Measurements from ENCODE around the gene SLC9B1. TPM values are rescaled to one million over a fixed set of nuclear protein-coding genes. Genes with fewer than 3 reads are reported as not detected.
"Not testable (repeated sequence)": the region's sequence is repeated elsewhere in the genome, so short reads cannot be mapped to it uniquely, and the experiment has no call there.

SLC9B1 gene
- total RNA-seq, 1 experiment from 2014 or later: 0.22 TPM

GRCh38 chr4:102877477-102878106 lies 141.9 kb downstream of the SLC9B1 start:
- DNase-seq: peak in 1 of 2 experiments; percentile 4
- not testable (repeated sequence) for H3K27ac ChIP-seq; H3K9me3 ChIP-seq (replicated peaks); H3K27me3 ChIP-seq; H3K4me3 ChIP-seq; H3K4me1 ChIP-seq
- peaks cover 33% of the 10 kb centered on the region for H3K36me3 ChIP-seq

- H3K4me1 ChIP-seq: 0 out of 2 replicates have a peak, but pooled peaks cover 5% of the 10 kb centered on the region
- no peak overlapping the region for H3K4me3 ChIP-seq
- no peak for DNase-seq
- 0 out of 2 replicates have a peak, but pooled peaks cover under 1% of the 10 kb centered on the region for H3K9me3 ChIP-seq (replicated peaks)
- no peak overlapping the region for H3K27ac ChIP-seq
- peaks cover 18% of the 10 kb centered on the region for H3K36me3 ChIP-seq
- H3K27me3 ChIP-seq: no peaks in the 10 kb centered on the region
Measured at GRCh38 chr4:102871772-102872171, 147.7 kb downstream of the SLC9B1 start.

DNA sequence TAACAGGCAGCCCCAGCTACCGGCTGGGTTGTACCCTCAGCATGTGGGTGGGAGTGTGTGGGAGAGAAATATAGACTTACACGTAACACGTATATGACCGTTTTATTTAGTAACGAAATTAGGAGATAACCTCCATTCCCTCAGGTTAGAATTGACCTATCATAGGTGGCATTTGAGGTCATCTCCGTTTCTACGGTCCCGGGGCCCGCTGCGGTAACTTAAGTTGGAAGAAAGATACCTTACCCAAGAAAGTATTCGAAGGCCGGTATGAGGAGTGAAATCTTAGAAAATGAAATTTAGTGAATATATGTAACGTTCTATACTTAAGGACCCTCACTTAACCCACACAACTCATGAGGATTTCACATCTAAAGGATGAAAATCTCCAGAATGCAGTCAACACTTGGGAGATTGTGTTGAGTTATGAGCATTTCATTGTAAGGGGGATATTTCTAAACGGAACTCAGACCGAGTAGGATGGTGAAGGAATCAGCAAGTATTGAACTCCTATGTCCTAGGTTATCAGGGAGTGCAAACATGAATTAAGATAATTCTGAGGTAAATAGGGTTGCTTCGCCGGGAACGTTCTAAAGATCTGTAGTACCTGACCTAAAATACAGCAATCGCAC lies 149.8 kb downstream of the SLC9B1 start:
- peaks cover 6% of the 10 kb centered on the region for H3K36me3 ChIP-seq
- peak in 1 of 2 experiments; percentile 34 for DNase-seq
- H3K9me3 ChIP-seq (replicated peaks): no peaks in the 10 kb centered on the region
- H3K4me3 ChIP-seq: peak overlapping the region; percentile 69
- H3K4me1 ChIP-seq: 0 out of 2 replicates have a peak, but pooled peaks cover 5% of the 10 kb centered on the region
- H3K27me3 ChIP-seq: no peaks in the 10 kb centered on the region
- H3K27ac ChIP-seq: peak overlapping the region; percentile 70

GRCh38 chr4:102868781-102869568 lies 150.5 kb downstream of the SLC9B1 start, which contains the start of gene CISD2:
Gene CISD2 (plus strand): TSS chr4:102868992. CDS start chr4:102869085, 93 bp downstream.
- Histone ChIP-seq H3K27ac (peak within 1 kb of the TSS; percentile 70), H3K9me3 (replicated peaks) (no peaks in the 10 kb centered on the region), H3K4me1 (0 out of 2 replicates have a peak, but pooled peaks cover 5% of the 10 kb centered on the region), H3K27me3 (no peaks in the 10 kb centered on the region), H3K36me3 (no peaks in the 10 kb centered on the region), H3K4me3 (peak within 1 kb of the TSS; percentile 69)
- peak; percentile 92 to 93 for DNase-seq

DNA sequence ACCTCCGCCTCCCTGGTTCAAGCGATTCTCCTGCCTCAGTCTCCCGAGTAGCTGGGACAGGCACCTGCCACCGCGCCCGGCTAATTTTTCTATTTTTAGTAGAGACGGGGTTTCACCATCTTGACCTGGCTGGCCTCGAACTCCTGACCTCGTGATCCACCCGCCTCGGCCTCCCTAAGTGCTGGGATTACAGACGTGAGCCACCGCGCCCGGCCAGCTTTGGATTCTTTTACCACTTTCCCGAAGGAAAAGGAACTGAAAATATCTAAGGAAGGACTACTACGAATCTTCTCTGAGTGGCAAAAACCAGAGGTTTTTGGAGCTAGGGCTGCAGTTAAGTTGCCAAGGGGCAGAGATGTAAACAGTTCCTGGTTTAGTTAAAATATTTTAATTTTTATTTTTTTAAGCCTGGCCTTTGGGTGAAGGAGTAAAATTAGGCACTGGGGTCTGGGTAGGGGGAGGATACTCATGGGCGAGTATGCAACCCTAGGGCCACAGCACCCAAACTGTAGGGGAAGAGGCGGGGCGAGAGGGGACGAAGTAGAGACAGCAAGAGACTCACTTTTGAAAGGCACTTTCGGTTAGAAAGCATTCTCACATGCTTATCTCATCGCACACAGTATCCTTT lies 151.2 kb downstream of the SLC9B1 start:
- Histone ChIP-seq H3K36me3 (no peaks in the 10 kb centered on the region), H3K27me3 (no peaks in the 10 kb centered on the region), H3K9me3 (replicated peaks) (no peaks in the 10 kb centered on the region), H3K4me3 (peak overlapping the region; percentile 69), H3K27ac (peak overlapping the region; percentile 70), H3K4me1 (0 out of 2 replicates have a peak, but pooled peaks cover 5% of the 10 kb centered on the region)
- DNase-seq: peak in 1 of 2 experiments; percentile 31

GRCh38 chr4:102867278-102868152 lies 152.0 kb downstream of the SLC9B1 start:
- Histone ChIP-seq H3K4me3 (peak overlapping the region; percentile 69), H3K27ac (peak overlapping the region; percentile 70; the same call in 1 of the 2 replicates), H3K4me1 (0 out of 2 replicates have a peak, but pooled peaks cover 5% of the 10 kb centered on the region), H3K27me3 (no peaks in the 10 kb centered on the region), H3K9me3 (replicated peaks) (no peaks in the 10 kb centered on the region), H3K36me3 (0 out of 2 replicates have a peak, but pooled peaks cover under 1% of the 10 kb centered on the region)
- DNase-seq: peak; percentile 22 to 45

DNA sequence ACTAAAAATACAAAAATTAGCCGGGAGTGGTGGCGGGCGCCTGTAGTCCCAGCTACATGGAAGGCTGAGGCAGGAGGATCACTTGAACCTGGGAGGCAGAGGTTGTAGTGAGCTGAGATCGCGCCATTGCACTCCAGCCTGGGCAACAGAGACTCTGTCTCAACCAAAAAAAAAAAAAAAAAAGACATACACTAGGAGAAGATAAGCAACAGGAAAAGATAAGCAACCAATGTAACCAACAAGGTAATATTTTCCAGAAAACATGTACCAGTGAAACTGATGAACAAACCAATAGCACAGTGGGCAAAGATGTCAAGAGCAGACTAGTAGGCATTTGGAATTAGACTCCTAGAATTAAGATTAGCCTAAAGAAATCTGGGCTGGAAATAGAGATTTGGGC lies 154.2 kb downstream of the SLC9B1 start:
- not testable (repeated sequence) for H3K27ac ChIP-seq

GRCh38 chr4:102862747-102863146 lies 156.8 kb downstream of the SLC9B1 start:
- Histone ChIP-seq H3K9me3 (replicated peaks) (no peaks in the 10 kb centered on the region), H3K36me3 (0 out of 2 replicates have a peak, but pooled peaks cover 2% of the 10 kb centered on the region), H3K4me1 (0 out of 2 replicates have a peak, but pooled peaks cover 5% of the 10 kb centered on the region), H3K27ac (no peak overlapping the region), H3K4me3 (no peak overlapping the region), H3K27me3 (no peaks in the 10 kb centered on the region)
- DNase-seq: no peak

More for the DNA sequence above, 154.2 kb downstream of the SLC9B1 start:
- DNase-seq; H3K36me3 ChIP-seq; H3K9me3 ChIP-seq (replicated peaks); H3K4me1 ChIP-seq; H3K27me3 ChIP-seq; H3K4me3 ChIP-seq: not testable (repeated sequence)

GRCh38 chr4:102862016-102862415 lies 157.5 kb downstream of the SLC9B1 start:
- H3K36me3 ChIP-seq: 0 out of 2 replicates have a peak, but pooled peaks cover 2% of the 10 kb centered on the region
- H3K4me3 ChIP-seq: no peak overlapping the region
- H3K4me1 ChIP-seq: 0 out of 2 replicates have a peak, but pooled peaks cover 2% of the 10 kb centered on the region
- no peak for DNase-seq
- no peak overlapping the region for H3K27ac ChIP-seq
- H3K9me3 ChIP-seq (replicated peaks): no peaks in the 10 kb centered on the region; the same call in 1 of the 2 replicates
- H3K27me3 ChIP-seq: no peaks in the 10 kb centered on the region

- Histone ChIP-seq H3K27ac (no peak overlapping the region), H3K36me3 (0 out of 2 replicates have a peak, but pooled peaks cover 2% of the 10 kb centered on the region), H3K27me3 (no peaks in the 10 kb centered on the region), H3K9me3 (replicated peaks) (no peaks in the 10 kb centered on the region; the same call in 1 of the 2 replicates), H3K4me1 (no peaks in the 10 kb centered on the region), H3K4me3 (no peak overlapping the region)
- no peak for DNase-seq
Measured at GRCh38 chr4:102860611-102861324, 158.7 kb downstream of the SLC9B1 start.

- no peaks in the 10 kb centered on the region for H3K4me1 ChIP-seq
- H3K27me3 ChIP-seq: no peaks in the 10 kb centered on the region
- H3K36me3 ChIP-seq: 0 out of 2 replicates have a peak, but pooled peaks cover 2% of the 10 kb centered on the region
- H3K4me3 ChIP-seq: no peak overlapping the region
- H3K9me3 ChIP-seq (replicated peaks): no peaks in the 10 kb centered on the region; the same call in 1 of the 2 replicates
- no peak overlapping the region for H3K27ac ChIP-seq
- no peak for DNase-seq
Measured at GRCh38 chr4:102858828-102859464, 160.6 kb downstream of the SLC9B1 start.

Data from SJCRH30 (cell line).